ENCODE data around the gene TMTC1.

The TMTC1 gene

GRCh38 chr12:29627221-29627620 lies 156.5 kb downstream of the TMTC1 start:
- Histone ChIP-seq H3K27me3 (ENCODE audit: control insufficient read depth, insufficient read depth, low read length) (no peaks in the 10 kb centered on the region), H3K4me2 (ENCODE audit: low read length) (no peak overlapping the region), H3K9me3 (replicated peaks; ENCODE audit: low read length) (no peaks in the 10 kb centered on the region), H3K9ac (ENCODE audit: low read depth, low read length) (no peak overlapping the region), H3K4me1 (ENCODE audit: control insufficient read depth, insufficient read depth, low read length) (no peaks in the 10 kb centered on the region), H3K4me3 (ENCODE audit: low read length) (no peak overlapping the region), H3K36me3 (ENCODE audit: insufficient read depth, low read length) (peaks cover 42% of the 10 kb centered on the region)

- H3K9me3 ChIP-seq (replicated peaks; ENCODE audit: low read length) = no peaks in the 10 kb centered on the region
- H3K36me3 ChIP-seq (ENCODE audit: insufficient read depth, low read length) = peaks cover 44% of the 10 kb centered on the region
- no peaks in the 10 kb centered on the region for H3K4me1 ChIP-seq (ENCODE audit: control insufficient read depth, insufficient read depth, low read length)
- no peak overlapping the region for H3K4me3 ChIP-seq (ENCODE audit: low read length)
- no peaks in the 10 kb centered on the region for H3K27me3 ChIP-seq (ENCODE audit: control insufficient read depth, insufficient read depth, low read length)
- H3K9ac ChIP-seq (ENCODE audit: low read depth, low read length) = no peak overlapping the region
- H3K4me2 ChIP-seq (ENCODE audit: low read length) = no peak overlapping the region
Measured at GRCh38 chr12:29625359-29625953, 158.3 kb downstream of the TMTC1 start.

GRCh38 chr12:29622251-29622650 lies 161.5 kb downstream of the TMTC1 start:
- Histone ChIP-seq H3K4me1 (ENCODE audit: control insufficient read depth, insufficient read depth, low read length) (peaks cover 13% of the 10 kb centered on the region), H3K36me3 (ENCODE audit: insufficient read depth, low read length) (peaks cover 29% of the 10 kb centered on the region), H3K9ac (ENCODE audit: low read depth, low read length) (no peak overlapping the region), H3K27me3 (ENCODE audit: control insufficient read depth, insufficient read depth, low read length) (no peaks in the 10 kb centered on the region), H3K4me2 (ENCODE audit: low read length) (no peak overlapping the region), H3K9me3 (replicated peaks; ENCODE audit: low read length) (no peaks in the 10 kb centered on the region), H3K4me3 (ENCODE audit: low read length) (no peak overlapping the region)

GRCh38 chr12:29620030-29620429 lies 163.7 kb downstream of the TMTC1 start:
- H3K4me2 ChIP-seq (ENCODE audit: low read length) = no peak overlapping the region
- H3K4me1 ChIP-seq (ENCODE audit: control insufficient read depth, insufficient read depth, low read length) = peaks cover 19% of the 10 kb centered on the region
- no peaks in the 10 kb centered on the region for H3K9me3 ChIP-seq (replicated peaks; ENCODE audit: low read length)
- H3K9ac ChIP-seq (ENCODE audit: low read depth, low read length) = no peak overlapping the region
- H3K4me3 ChIP-seq (ENCODE audit: low read length) = no peak overlapping the region
- no peaks in the 10 kb centered on the region for H3K27me3 ChIP-seq (ENCODE audit: control insufficient read depth, insufficient read depth, low read length)
- peaks cover 24% of the 10 kb centered on the region for H3K36me3 ChIP-seq (ENCODE audit: insufficient read depth, low read length)

- H3K4me3 ChIP-seq (ENCODE audit: low read length) = peak overlapping the region; percentile 37
- peak overlapping the region; percentile 51 for H3K4me2 ChIP-seq (ENCODE audit: low read length)
- H3K27me3 ChIP-seq (ENCODE audit: control insufficient read depth, insufficient read depth, low read length) = no peaks in the 10 kb centered on the region
- peak overlapping the region; percentile 64 for H3K9ac ChIP-seq (ENCODE audit: low read depth, low read length)
- peaks cover 28% of the 10 kb centered on the region for H3K4me1 ChIP-seq (ENCODE audit: control insufficient read depth, insufficient read depth, low read length)
- no peaks in the 10 kb centered on the region for H3K9me3 ChIP-seq (replicated peaks; ENCODE audit: low read length)
- H3K36me3 ChIP-seq (ENCODE audit: insufficient read depth, low read length) = peaks cover 30% of the 10 kb centered on the region
Measured at GRCh38 chr12:29617407-29617803, 166.3 kb downstream of the TMTC1 start.

GRCh38 chr12:29616664-29617406 lies 166.9 kb downstream of the TMTC1 start:
- Histone ChIP-seq H3K4me3 (ENCODE audit: low read length) (peak overlapping the region; percentile 37), H3K4me2 (ENCODE audit: low read length) (peak overlapping the region; percentile 53), H3K9ac (ENCODE audit: low read depth, low read length) (peak overlapping the region; percentile 64), H3K9me3 (replicated peaks; ENCODE audit: low read length) (no peaks in the 10 kb centered on the region), H3K4me1 (ENCODE audit: control insufficient read depth, insufficient read depth, low read length) (peaks cover 28% of the 10 kb centered on the region), H3K36me3 (ENCODE audit: insufficient read depth, low read length) (peaks cover 28% of the 10 kb centered on the region), H3K27me3 (ENCODE audit: control insufficient read depth, insufficient read depth, low read length) (no peaks in the 10 kb centered on the region)

GRCh38 chr12:29614694-29615325 lies 168.9 kb downstream of the TMTC1 start:
- Histone ChIP-seq H3K4me2 (ENCODE audit: low read length) (no peak overlapping the region), H3K4me1 (ENCODE audit: control insufficient read depth, insufficient read depth, low read length) (peaks cover 44% of the 10 kb centered on the region), H3K9me3 (replicated peaks; ENCODE audit: low read length) (no peaks in the 10 kb centered on the region), H3K4me3 (ENCODE audit: low read length) (no peak overlapping the region), H3K36me3 (ENCODE audit: insufficient read depth, low read length) (peaks cover 18% of the 10 kb centered on the region), H3K9ac (ENCODE audit: low read depth, low read length) (no peak overlapping the region), H3K27me3 (ENCODE audit: control insufficient read depth, insufficient read depth, low read length) (no peaks in the 10 kb centered on the region)

GRCh38 chr12:29612912-29613311 lies 170.8 kb downstream of the TMTC1 start:
- H3K4me2 ChIP-seq (ENCODE audit: low read length) = no peak overlapping the region
- H3K4me1 ChIP-seq (ENCODE audit: control insufficient read depth, insufficient read depth, low read length) = peaks cover 38% of the 10 kb centered on the region
- H3K27me3 ChIP-seq (ENCODE audit: control insufficient read depth, insufficient read depth, low read length) = no peaks in the 10 kb centered on the region
- H3K9ac ChIP-seq (ENCODE audit: low read depth, low read length) = peak overlapping the region; percentile 1
- no peak overlapping the region for H3K4me3 ChIP-seq (ENCODE audit: low read length)
- peaks cover 20% of the 10 kb centered on the region for H3K36me3 ChIP-seq (ENCODE audit: insufficient read depth, low read length)
- no peaks in the 10 kb centered on the region for H3K9me3 ChIP-seq (replicated peaks; ENCODE audit: low read length)

- Histone ChIP-seq H3K4me2 (ENCODE audit: low read length) (no peak overlapping the region), H3K9me3 (replicated peaks; ENCODE audit: low read length) (no peaks in the 10 kb centered on the region), H3K4me1 (ENCODE audit: control insufficient read depth, insufficient read depth, low read length) (peaks cover 30% of the 10 kb centered on the region), H3K36me3 (ENCODE audit: insufficient read depth, low read length) (peaks cover 22% of the 10 kb centered on the region), H3K4me3 (ENCODE audit: low read length) (no peak overlapping the region), H3K27me3 (ENCODE audit: control insufficient read depth, insufficient read depth, low read length) (no peaks in the 10 kb centered on the region), H3K9ac (ENCODE audit: low read depth, low read length) (no peak overlapping the region)
Measured at GRCh38 chr12:29611906-29612305, 171.8 kb downstream of the TMTC1 start.

- Histone ChIP-seq H3K27me3 (ENCODE audit: control insufficient read depth, insufficient read depth, low read length) (no peaks in the 10 kb centered on the region), H3K4me2 (ENCODE audit: low read length) (no peak overlapping the region), H3K4me1 (ENCODE audit: control insufficient read depth, insufficient read depth, low read length) (peaks cover 25% of the 10 kb centered on the region), H3K4me3 (ENCODE audit: low read length) (no peak overlapping the region), H3K9ac (ENCODE audit: low read depth, low read length) (peak overlapping the region; percentile 52), H3K36me3 (ENCODE audit: insufficient read depth, low read length) (peaks cover 26% of the 10 kb centered on the region), H3K9me3 (replicated peaks; ENCODE audit: low read length) (no peaks in the 10 kb centered on the region)
Measured at GRCh38 chr12:29610473-29611170, 173.1 kb downstream of the TMTC1 start.

GRCh38 chr12:29609431-29610215 lies 174.1 kb downstream of the TMTC1 start:
- H3K9me3 ChIP-seq (replicated peaks; ENCODE audit: low read length) = no peaks in the 10 kb centered on the region
- H3K9ac ChIP-seq (ENCODE audit: low read depth, low read length) = no peak overlapping the region
- H3K4me3 ChIP-seq (ENCODE audit: low read length) = no peak overlapping the region
- H3K36me3 ChIP-seq (ENCODE audit: insufficient read depth, low read length) = peaks cover 26% of the 10 kb centered on the region
- no peak overlapping the region for H3K4me2 ChIP-seq (ENCODE audit: low read length)
- H3K27me3 ChIP-seq (ENCODE audit: control insufficient read depth, insufficient read depth, low read length) = no peaks in the 10 kb centered on the region
- H3K4me1 ChIP-seq (ENCODE audit: control insufficient read depth, insufficient read depth, low read length) = peaks cover 25% of the 10 kb centered on the region
